OCI-LY3 (cell line): ENCODE data around the gene CCDC190.

Experiments
- H2AFZ ChIP-seq: fragments of 200-600, 300-600 bp; shearing (Covaris generic); 2 replicates; pipeline ENCODE4 v1.6.0; 2014; ENCODE audit warnings: antibody characterized with exemption, low read depth, low read length
- H3K27ac ChIP-seq: fragments of 200-600, 300-600 bp; sonication (generic); 2 replicates; pipeline ENCODE4 v1.5.1; 2014; ENCODE audit warnings: mild to moderate bottlenecking, low read length, moderate library complexity, mixed read lengths
- H3K27me3 ChIP-seq: fragments of 200-600, 300-600 bp; sonication (generic); 2 replicates; pipeline ENCODE4 v1.6.1; 2014; ENCODE audit warnings: low read depth, low read length, mixed read lengths
- H3K36me3 ChIP-seq: fragments of 200-600, 300-600 bp; sonication (generic); replicated peaks from 2 replicates; pipeline ENCODE3; 2014; ENCODE audit warnings: low read depth, low read length, mixed read lengths
- H3K4me1 ChIP-seq: fragments of 300-600, 200-600 bp; sonication (generic); 2 replicates; pipeline ENCODE4 v1.6.1; 2014; ENCODE audit warnings: low read length, mixed read lengths
- H3K4me2 ChIP-seq: fragments of 200-600, 300-600 bp; sonication (generic); 2 replicates; pipeline ENCODE4 v1.6.1; 2014; ENCODE audit warnings: low read length, mixed read lengths
- H3K4me3 ChIP-seq: fragments of 300-600, 200-600 bp; sonication (generic); 2 replicates; pipeline ENCODE4 v1.5.1; 2014; ENCODE audit warnings: antibody characterized with exemption, mild to moderate bottlenecking, low read length, moderate library complexity
- H3K79me2 ChIP-seq: fragments of 300-600, 200-600 bp; shearing (Covaris generic); 2 replicates; pipeline ENCODE4 v1.6.1; 2014; ENCODE audit warnings: mild to moderate bottlenecking, low read length, mixed read lengths
- H3K9ac ChIP-seq: fragments of 300-600, 200-600 bp; shearing (Covaris generic); 2 replicates; pipeline ENCODE4 v1.6.0; 2014; ENCODE audit warnings: mild to moderate bottlenecking, low read length, moderate library complexity
- H3K9me3 ChIP-seq: fragments of 200-600, 300-600 bp; shearing (Covaris generic); 2 replicates; pipeline ENCODE4 v1.6.1; 2014; ENCODE audit warnings: low read length, mixed read lengths; ENCODE audit not compliant: insufficient read depth
- H4K20me1 ChIP-seq: fragments of 200-600, 300-600 bp; sonication (generic); 2 replicates; pipeline ENCODE4 v1.6.1; 2016; ENCODE audit warnings: low read length, mixed read lengths; ENCODE audit not compliant: insufficient read depth
- CTCF ChIP-seq: fragments of 200-600, 300-600 bp; sonication (generic); IDR thresholded peaks from 2 replicates; pipeline ENCODE4 v1.5.1; 2014; ENCODE audit warnings: antibody characterized with exemption, low read length, low read depth
- EZH2phosphoT487 ChIP-seq: fragments of 200-600 bp; shearing (Covaris generic); IDR thresholded peaks from 2 replicates; pipeline ENCODE4 v1.6.1; 2018; ENCODE audit warnings: antibody characterized with exemption, mixed run types, low read depth

The CCDC190 gene

GRCh38 chr1:162851341-162851740 is 9.6 kb downstream of the CCDC190 start:
- H3K36me3 ChIP-seq = no peaks in the 10 kb centered on the region
- no peak overlapping the region for H3K4me3 ChIP-seq
- H3K4me2 ChIP-seq = no peak overlapping the region
- no peak overlapping the region for H3K27ac ChIP-seq
- H2AFZ ChIP-seq = no peak overlapping the region
- H4K20me1 ChIP-seq = no peaks in the 10 kb centered on the region
- H3K79me2 ChIP-seq = no peaks in the 10 kb centered on the region
- H3K4me1 ChIP-seq = no peaks in the 10 kb centered on the region
- no peaks in the 10 kb centered on the region for H3K27me3 ChIP-seq
- H3K9ac ChIP-seq = no peak overlapping the region
- H3K9me3 ChIP-seq = no peaks in the 10 kb centered on the region
- no peak for TF ChIP-seq CTCF
- no peak for TF ChIP-seq EZH2phosphoT487

GRCh38 chr1:162849711-162850110 is 11.3 kb downstream of the CCDC190 start:
- H3K36me3 ChIP-seq = no peaks in the 10 kb centered on the region
- no peak for TF ChIP-seq EZH2phosphoT487
- TF ChIP-seq CTCF = no peak

GRCh38 chr1:162847839-162848453 is 13.0 kb downstream of the CCDC190 start:
- no peaks in the 10 kb centered on the region for H3K79me2 ChIP-seq
- H3K9ac ChIP-seq = no peak overlapping the region
- H3K9me3 ChIP-seq = no peaks in the 10 kb centered on the region
- no peaks in the 10 kb centered on the region for H3K4me1 ChIP-seq
- TF ChIP-seq EZH2phosphoT487 (no peak), CTCF (peak; percentile 98)
- no peak overlapping the region for H3K4me2 ChIP-seq
- H3K27ac ChIP-seq = no peak overlapping the region
- H3K36me3 ChIP-seq = no peaks in the 10 kb centered on the region
- no peak overlapping the region for H3K4me3 ChIP-seq
- H3K27me3 ChIP-seq = no peaks in the 10 kb centered on the region
- H4K20me1 ChIP-seq = no peaks in the 10 kb centered on the region
- no peak overlapping the region for H2AFZ ChIP-seq

More at GRCh38 chr1:162849711-162850110, 11.3 kb downstream of the CCDC190 start:
- H3K27ac ChIP-seq = no peak overlapping the region
- H3K4me1 ChIP-seq = no peaks in the 10 kb centered on the region
- no peak overlapping the region for H3K4me3 ChIP-seq
- H3K27me3 ChIP-seq = no peaks in the 10 kb centered on the region
- no peak overlapping the region for H2AFZ ChIP-seq
- H3K4me2 ChIP-seq = no peak overlapping the region
- no peaks in the 10 kb centered on the region for H4K20me1 ChIP-seq
- H3K9ac ChIP-seq = no peak overlapping the region
- H3K79me2 ChIP-seq = no peaks in the 10 kb centered on the region
- no peaks in the 10 kb centered on the region for H3K9me3 ChIP-seq

- H2AFZ ChIP-seq = no peak overlapping the region
- H3K4me2 ChIP-seq = no peak overlapping the region
- no peaks in the 10 kb centered on the region for H3K79me2 ChIP-seq
- no peaks in the 10 kb centered on the region for H3K4me1 ChIP-seq
- H3K36me3 ChIP-seq = no peaks in the 10 kb centered on the region
- no peak overlapping the region for H3K4me3 ChIP-seq
- H3K27me3 ChIP-seq = no peaks in the 10 kb centered on the region
- no peak overlapping the region for H3K9ac ChIP-seq
- no peak for TF ChIP-seq EZH2phosphoT487
- TF ChIP-seq CTCF = no peak
- no peaks in the 10 kb centered on the region for H4K20me1 ChIP-seq
- H3K9me3 ChIP-seq = no peaks in the 10 kb centered on the region
- no peak overlapping the region for H3K27ac ChIP-seq
Observed at GRCh38 chr1:162846256-162847212, 14.4 kb downstream of the CCDC190 start.
